Liver (tissue), 9 donors: ENCODE data around the gene HMX1. TPM values are rescaled to one million over a fixed set of nuclear protein-coding genes. Genes with fewer than 3 reads are reported as not detected.

Experiments
- DNase-seq: peaks from one replicate; pipeline ENCODE4 v3.0.0-alpha.2; 2017; ENCODE audit warnings: low spot score
- H3K27ac ChIP-seq, 2 donors: one replicate each; pipeline ENCODE4 v1.7.0; 2013; ENCODE audit warnings: inconsistent platforms in 2 of 2, low read length in 2 of 2, control low read depth in 1 of 2, low read depth in 1 of 2, mild to moderate bottlenecking in 1 of 2
- H3K27me3 ChIP-seq, 4 donors: one replicate each; pipeline versions ENCODE4 v1.6.1 to v1.7.0; 2013; ENCODE audit warnings: low read length in 3 of 4, inconsistent platforms in 1 of 4, mild to moderate bottlenecking in 1 of 4, moderate library complexity in 1 of 4; ENCODE audit not compliant: control insufficient read depth in 4 of 4, insufficient read depth in 4 of 4
- H3K36me3 ChIP-seq, 4 donors: one replicate each; pipeline versions ENCODE4 v1.6.1 to v1.7.0; 2013; ENCODE audit warnings: low read length in 3 of 4, mild to moderate bottlenecking in 3 of 4, low read depth in 1 of 4, moderate library complexity in 1 of 4; ENCODE audit not compliant: control insufficient read depth in 4 of 4, insufficient read depth in 3 of 4
- H3K4me1 ChIP-seq, 4 donors: one replicate each; pipeline versions ENCODE4 v1.6.1 to v1.7.0; 2013; ENCODE audit warnings: low read length in 3 of 4, mild to moderate bottlenecking in 3 of 4, moderate library complexity in 1 of 4; ENCODE audit not compliant: control insufficient read depth in 4 of 4, insufficient read depth in 4 of 4
- H3K4me3 ChIP-seq, 3 donors: one replicate each; pipeline versions ENCODE4 v1.6.1 to v1.7.0; 2013; ENCODE audit warnings: low read length in 3 of 3, control low read depth in 1 of 3, low read depth in 1 of 3, mild to moderate bottlenecking in 1 of 3
- H3K9ac ChIP-seq, 2 donors: one replicate each; pipeline ENCODE4 v1.7.0; 2013; ENCODE audit warnings: low read length in 2 of 2, mild to moderate bottlenecking in 2 of 2, moderate library complexity in 2 of 2, control low read depth in 1 of 2, low read depth in 1 of 2
- H3K9me3 ChIP-seq, 4 donors: one replicate each; pipeline versions ENCODE4 v1.6.1 to v1.7.0; 2013; ENCODE audit warnings: low read length in 3 of 4; ENCODE audit not compliant: control insufficient read depth in 4 of 4
- EGR1 ChIP-seq, 2 donors: IDR thresholded peaks; 2 replicates each; pipeline ENCODE4 v1.6.1; 2016 to 2018; ENCODE audit warnings: antibody characterized with exemption in 2 of 2, low read depth in 2 of 2
- FOXA1 ChIP-seq: IDR thresholded peaks from 2 replicates; pipeline ENCODE4 v1.6.1; 2016; ENCODE audit warnings: antibody characterized with exemption
- FOXA2 ChIP-seq: IDR thresholded peaks from 2 replicates; pipeline ENCODE4 v1.6.1; 2016; ENCODE audit warnings: antibody characterized with exemption
- GABPA ChIP-seq, 2 donors: IDR thresholded peaks in 1 of 2; conservative IDR thresholded peaks in 1 of 2; 2 replicates each; pipeline ENCODE4 v1.6.1; 2016; ENCODE audit warnings: antibody characterized with exemption in 2 of 2, mild to moderate bottlenecking in 1 of 2, moderate library complexity in 1 of 2
- HNF4A ChIP-seq, 2 donors: conservative IDR thresholded peaks; 2 replicates each; pipeline ENCODE4 v1.6.1; 2016; ENCODE audit warnings: antibody characterized with exemption in 2 of 2, mild to moderate bottlenecking in 2 of 2
- HNF4G ChIP-seq: IDR thresholded peaks from 2 replicates; pipeline ENCODE4 v1.6.1; 2016; ENCODE audit warnings: antibody characterized with exemption
- JUND ChIP-seq, 2 donors: IDR thresholded peaks; 2 replicates each; pipeline ENCODE4 v1.6.1; 2016; ENCODE audit warnings: antibody characterized with exemption in 2 of 2
- NR2F2 ChIP-seq: IDR thresholded peaks from 2 replicates; pipeline ENCODE4 v1.6.1; 2016; ENCODE audit warnings: antibody characterized with exemption
- RAD21 ChIP-seq, 2 donors: IDR thresholded peaks; 2 replicates each; pipeline ENCODE4 v1.6.1; 2016; ENCODE audit warnings: antibody characterized with exemption in 2 of 2, mild to moderate bottlenecking in 2 of 2
- RXRA ChIP-seq, 2 donors: IDR thresholded peaks; 2 replicates each; pipeline ENCODE4 v1.6.1; 2017 to 2018; ENCODE audit warnings: antibody characterized with exemption in 2 of 2, mild to moderate bottlenecking in 1 of 2
- SP1 ChIP-seq: IDR thresholded peaks from 2 replicates; pipeline ENCODE4 v1.6.1; 2018; ENCODE audit warnings: antibody characterized with exemption, mild to moderate bottlenecking
- TAF1 ChIP-seq: conservative IDR thresholded peaks from 2 replicates; pipeline ENCODE4 v1.6.1; 2016; ENCODE audit warnings: antibody characterized with exemption, mild to moderate bottlenecking
- YY1 ChIP-seq: IDR thresholded peaks from 2 replicates; pipeline ENCODE4 v1.6.1; 2016; ENCODE audit warnings: antibody characterized with exemption, mild to moderate bottlenecking
- WGBS: extraction: QIAGEN DNeasy Blood & Tissue Kit; methylation state at CpG from one replicate; pipeline ENCODE4 v1.1.7; 2013; 5-methylcytosine and 5-hydroxymethylcytosine counted together
- polyA plus RNA-seq, 2 donors: library from polyadenylated mRNA; stranded (reverse) in 1 of 2; unstranded in 1 of 2; fragments of 200-250 nt in 1 of 2; fragments of >200 nt in 1 of 2; fragmentation: Nextera tagmentation in 1 of 2; extraction: Ambion mirVana in 1 of 2; gene quantifications; one replicate each; pipeline versions ENCODE4 v1.2.1 to v1.2.3, GENCODE V29; 2013 to 2015
- total RNA-seq, 2 donors: library from RNA; depleted of rRNA; stranded (reverse); fragments of >200 nt; gene quantifications; one replicate each; pipeline ENCODE4 v1.2.3, GENCODE V29; 2014
- TF ChIP-seq, protein P1 (sequence below): IDR thresholded peaks from 2 replicates; pipeline ENCODE4 v1.6.1; 2016; ENCODE audit warnings: antibody characterized with exemption
- TF ChIP-seq, protein P2 (sequence below): IDR thresholded peaks from 2 replicates; pipeline ENCODE4 v1.6.1; 2016; ENCODE audit warnings: antibody characterized with exemption, mild to moderate bottlenecking
- TF ChIP-seq, protein P3 (sequence below): IDR thresholded peaks from 2 replicates; pipeline ENCODE4 v1.6.1; 2016; ENCODE audit warnings: antibody characterized with exemption
- TF ChIP-seq, protein P4 (sequence below): fragments of 150-350 bp; IDR thresholded peaks from 2 replicates; pipeline ENCODE4 v1.5.1; 2017; ENCODE audit warnings: improper control_type of control experiment, low read depth, low read length; ENCODE audit not compliant: missing input control
- TF ChIP-seq, protein P5 (sequence below): IDR thresholded peaks from 2 replicates; pipeline ENCODE4 v1.6.1; 2016; ENCODE audit warnings: antibody characterized with exemption
- donor health status: healthy.
- donor health status: healthy.
- donor health status: healthy.
- donor health status: healthy.
- donor health status: healthy.

HMX1 gene
- total and polyA plus RNA-seq, 4 donors = not detected

DNA sequence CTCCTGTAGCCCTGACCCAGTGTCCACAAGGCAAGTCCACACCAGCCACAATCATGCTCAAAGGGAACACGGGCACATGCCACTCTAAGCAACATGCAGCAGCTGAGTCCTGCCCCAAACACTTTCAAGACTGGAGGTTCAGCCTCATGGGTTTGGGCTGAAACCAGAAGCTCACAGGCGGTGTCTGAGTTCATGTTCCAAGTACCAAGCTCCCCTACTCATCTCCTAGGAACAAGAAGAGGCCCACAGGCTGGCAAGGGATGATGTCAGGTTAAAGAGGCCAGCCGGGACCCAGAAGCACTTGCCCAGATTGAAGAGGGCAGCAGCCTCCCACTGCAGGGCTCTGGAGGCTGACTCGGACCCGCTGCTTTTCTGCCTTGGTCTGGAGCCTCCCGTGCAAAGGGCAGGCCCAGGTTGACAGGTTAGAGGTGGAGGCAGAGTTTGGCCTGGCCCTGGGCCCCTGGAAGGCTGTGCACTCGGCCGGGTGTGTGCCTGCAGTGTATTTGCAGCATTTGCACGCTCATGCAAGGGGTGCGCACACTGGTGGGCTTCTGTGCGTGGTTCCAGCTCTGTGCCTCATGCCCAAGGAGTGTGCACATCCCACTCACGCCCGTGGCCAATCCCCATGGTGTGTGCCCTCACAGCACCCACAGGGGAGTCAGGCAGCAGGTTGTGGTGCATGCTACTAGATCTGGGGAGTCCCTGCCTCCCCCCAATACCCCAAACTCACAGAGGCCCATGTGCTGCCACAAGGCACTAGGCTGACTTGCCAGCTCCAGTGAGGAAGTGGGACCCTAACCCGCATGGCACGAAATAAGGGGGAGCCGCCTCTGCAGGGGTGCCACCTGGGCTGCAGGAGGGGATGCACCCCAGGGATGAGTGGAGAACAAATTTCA is 2.4 kb downstream of the HMX1 start:
- Histone ChIP-seq H3K9me3 (no peaks in the 10 kb centered on the region), H3K27ac (no peak overlapping the region), H3K36me3 (no peaks in the 10 kb centered on the region), H3K4me3 (no peak overlapping the region), H3K9ac (no peak overlapping the region), H3K4me1 (peaks cover 4 to 17% (median 7%) of the 10 kb centered on the region in 4 donors), H3K27me3 (peaks cover 6 to 35% (median 15%) of the 10 kb centered on the region in 4 donors)
- no peak for TF ChIP-seq RXRA (IDR thresholded peaks at IDR 0.05)
- no peak for TF ChIP-seq GABPA (IDR thresholded peaks at IDR 0.05 in 1 of 2, conservative IDR thresholded peaks at IDR 0.05 in 1 of 2)
- TF ChIP-seq, protein P1, sequence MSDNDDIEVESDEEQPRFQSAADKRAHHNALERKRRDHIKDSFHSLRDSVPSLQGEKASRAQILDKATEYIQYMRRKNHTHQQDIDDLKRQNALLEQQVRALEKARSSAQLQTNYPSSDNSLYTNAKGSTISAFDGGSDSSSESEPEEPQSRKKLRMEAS = no peak
- no peak for TF ChIP-seq HNF4A (conservative IDR thresholded peaks at IDR 0.05)
- TF ChIP-seq FOXA2 = no peak
- TF ChIP-seq HNF4G = no peak
- no peak for TF ChIP-seq JUND (IDR thresholded peaks at IDR 0.05)
- TF ChIP-seq YY1 = no peak
- TF ChIP-seq SP1 = no peak
- TF ChIP-seq, protein P2, sequence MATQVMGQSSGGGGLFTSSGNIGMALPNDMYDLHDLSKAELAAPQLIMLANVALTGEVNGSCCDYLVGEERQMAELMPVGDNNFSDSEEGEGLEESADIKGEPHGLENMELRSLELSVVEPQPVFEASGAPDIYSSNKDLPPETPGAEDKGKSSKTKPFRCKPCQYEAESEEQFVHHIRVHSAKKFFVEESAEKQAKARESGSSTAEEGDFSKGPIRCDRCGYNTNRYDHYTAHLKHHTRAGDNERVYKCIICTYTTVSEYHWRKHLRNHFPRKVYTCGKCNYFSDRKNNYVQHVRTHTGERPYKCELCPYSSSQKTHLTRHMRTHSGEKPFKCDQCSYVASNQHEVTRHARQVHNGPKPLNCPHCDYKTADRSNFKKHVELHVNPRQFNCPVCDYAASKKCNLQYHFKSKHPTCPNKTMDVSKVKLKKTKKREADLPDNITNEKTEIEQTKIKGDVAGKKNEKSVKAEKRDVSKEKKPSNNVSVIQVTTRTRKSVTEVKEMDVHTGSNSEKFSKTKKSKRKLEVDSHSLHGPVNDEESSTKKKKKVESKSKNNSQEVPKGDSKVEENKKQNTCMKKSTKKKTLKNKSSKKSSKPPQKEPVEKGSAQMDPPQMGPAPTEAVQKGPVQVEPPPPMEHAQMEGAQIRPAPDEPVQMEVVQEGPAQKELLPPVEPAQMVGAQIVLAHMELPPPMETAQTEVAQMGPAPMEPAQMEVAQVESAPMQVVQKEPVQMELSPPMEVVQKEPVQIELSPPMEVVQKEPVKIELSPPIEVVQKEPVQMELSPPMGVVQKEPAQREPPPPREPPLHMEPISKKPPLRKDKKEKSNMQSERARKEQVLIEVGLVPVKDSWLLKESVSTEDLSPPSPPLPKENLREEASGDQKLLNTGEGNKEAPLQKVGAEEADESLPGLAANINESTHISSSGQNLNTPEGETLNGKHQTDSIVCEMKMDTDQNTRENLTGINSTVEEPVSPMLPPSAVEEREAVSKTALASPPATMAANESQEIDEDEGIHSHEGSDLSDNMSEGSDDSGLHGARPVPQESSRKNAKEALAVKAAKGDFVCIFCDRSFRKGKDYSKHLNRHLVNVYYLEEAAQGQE = no peak
- no peak for TF ChIP-seq RAD21 (IDR thresholded peaks at IDR 0.05)
- TF ChIP-seq TAF1 = no peak
- TF ChIP-seq, protein P3, sequence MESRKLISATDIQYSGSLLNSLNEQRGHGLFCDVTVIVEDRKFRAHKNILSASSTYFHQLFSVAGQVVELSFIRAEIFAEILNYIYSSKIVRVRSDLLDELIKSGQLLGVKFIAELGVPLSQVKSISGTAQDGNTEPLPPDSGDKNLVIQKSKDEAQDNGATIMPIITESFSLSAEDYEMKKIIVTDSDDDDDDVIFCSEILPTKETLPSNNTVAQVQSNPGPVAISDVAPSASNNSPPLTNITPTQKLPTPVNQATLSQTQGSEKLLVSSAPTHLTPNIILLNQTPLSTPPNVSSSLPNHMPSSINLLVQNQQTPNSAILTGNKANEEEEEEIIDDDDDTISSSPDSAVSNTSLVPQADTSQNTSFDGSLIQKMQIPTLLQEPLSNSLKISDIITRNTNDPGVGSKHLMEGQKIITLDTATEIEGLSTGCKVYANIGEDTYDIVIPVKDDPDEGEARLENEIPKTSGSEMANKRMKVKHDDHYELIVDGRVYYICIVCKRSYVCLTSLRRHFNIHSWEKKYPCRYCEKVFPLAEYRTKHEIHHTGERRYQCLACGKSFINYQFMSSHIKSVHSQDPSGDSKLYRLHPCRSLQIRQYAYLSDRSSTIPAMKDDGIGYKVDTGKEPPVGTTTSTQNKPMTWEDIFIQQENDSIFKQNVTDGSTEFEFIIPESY = no peak
- TF ChIP-seq NR2F2 = no peak
- no peak for TF ChIP-seq EGR1 (IDR thresholded peaks at IDR 0.05; ENCODE audit: low read depth in 2 of 2)
- no peak for TF ChIP-seq FOXA1
- TF ChIP-seq, protein P4, sequence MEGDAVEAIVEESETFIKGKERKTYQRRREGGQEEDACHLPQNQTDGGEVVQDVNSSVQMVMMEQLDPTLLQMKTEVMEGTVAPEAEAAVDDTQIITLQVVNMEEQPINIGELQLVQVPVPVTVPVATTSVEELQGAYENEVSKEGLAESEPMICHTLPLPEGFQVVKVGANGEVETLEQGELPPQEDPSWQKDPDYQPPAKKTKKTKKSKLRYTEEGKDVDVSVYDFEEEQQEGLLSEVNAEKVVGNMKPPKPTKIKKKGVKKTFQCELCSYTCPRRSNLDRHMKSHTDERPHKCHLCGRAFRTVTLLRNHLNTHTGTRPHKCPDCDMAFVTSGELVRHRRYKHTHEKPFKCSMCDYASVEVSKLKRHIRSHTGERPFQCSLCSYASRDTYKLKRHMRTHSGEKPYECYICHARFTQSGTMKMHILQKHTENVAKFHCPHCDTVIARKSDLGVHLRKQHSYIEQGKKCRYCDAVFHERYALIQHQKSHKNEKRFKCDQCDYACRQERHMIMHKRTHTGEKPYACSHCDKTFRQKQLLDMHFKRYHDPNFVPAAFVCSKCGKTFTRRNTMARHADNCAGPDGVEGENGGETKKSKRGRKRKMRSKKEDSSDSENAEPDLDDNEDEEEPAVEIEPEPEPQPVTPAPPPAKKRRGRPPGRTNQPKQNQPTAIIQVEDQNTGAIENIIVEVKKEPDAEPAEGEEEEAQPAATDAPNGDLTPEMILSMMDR = no peak
- TF ChIP-seq, protein P5, sequence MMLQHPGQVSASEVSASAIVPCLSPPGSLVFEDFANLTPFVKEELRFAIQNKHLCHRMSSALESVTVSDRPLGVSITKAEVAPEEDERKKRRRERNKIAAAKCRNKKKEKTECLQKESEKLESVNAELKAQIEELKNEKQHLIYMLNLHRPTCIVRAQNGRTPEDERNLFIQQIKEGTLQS = no peak
- 23% methylated on average over 16 of the region's 16 CpGs for WGBS
- no peak for DNase-seq
